Vagina (tissue), 2 donors: ENCODE measurements around the gene DNAH8. TPM values are rescaled to one million over a fixed set of nuclear protein-coding genes. Genes with fewer than 3 reads are reported as not detected.

Source experiments
- DNase-seq, 2 donors: peaks; one replicate each; pipeline ENCODE4 v3.0.0-alpha.2; 2017; ENCODE audit errors: extremely low spot score in 2 of 2
- H3K27ac ChIP-seq: fragments of 200-600 bp; sonication (generic); one replicate; pipeline ENCODE4 v1.5.1; 2019
- H3K27me3 ChIP-seq: fragments of 200-600 bp; sonication (generic); one replicate; pipeline ENCODE4 v1.5.1; 2019
- H3K36me3 ChIP-seq, 2 donors: fragments of 200-600 bp; sonication (generic); one replicate each; pipeline ENCODE4 v1.5.1; 2017 to 2019
- H3K4me1 ChIP-seq: fragments of 200-600 bp; sonication (generic); one replicate; pipeline ENCODE4 v1.5.1; 2019
- H3K4me3 ChIP-seq, 2 donors: fragments of 200-600 bp; sonication (generic); 1 replicate in 1 of 2; 2 replicates in 1 of 2; pipeline ENCODE4 v1.5.1; 2016 to 2019
- H3K9me3 ChIP-seq: fragments of 200-600 bp; sonication (generic); one replicate; pipeline ENCODE4 v1.5.1; 2019
- CTCF ChIP-seq, 3 experiments: fragments of 450-650 bp in 2 of 3; fragments of 200-600 bp in 1 of 3; sonication (generic) in 1 of 3; IDR thresholded peaks; one replicate each; pipeline ENCODE4 v1.5.1; 2017 to 2019; ENCODE audit warnings: antibody characterized with exemption in 3 of 3, mild to moderate bottlenecking in 2 of 3, moderate library complexity in 2 of 3
- POLR2A ChIP-seq, 2 donors: fragments of 450-650 bp; IDR thresholded peaks; one replicate each; pipeline ENCODE4 v1.6.1; 2017; ENCODE audit warnings: antibody characterized with exemption in 2 of 2, mild to moderate bottlenecking in 2 of 2, moderate library complexity in 2 of 2
- POLR2AphosphoS5 ChIP-seq, 2 donors: sonication (generic); formaldehyde crosslinking; IDR thresholded peaks; one replicate each; pipeline ENCODE4 v1.9.0; 2017; ENCODE audit warnings: antibody characterized with exemption in 2 of 2, mild to moderate bottlenecking in 2 of 2, low read depth in 1 of 2; ENCODE audit not compliant: insufficient read depth in 1 of 2
- intact Hi-C: fragments of 100-400 bp; cut with DNase I; formaldehyde crosslinking; loops from one replicate; pipeline ENCODE4 v1.15.1; 2023
- total RNA-seq: library from RNA; depleted of rRNA; stranded (reverse); fragments of >200 nt; gene quantifications from one replicate; pipeline ENCODE4 v1.2.3, GENCODE V29; 2016

The DNAH8 gene
- total RNA-seq, 1 donor from 2014 or later: not detected

DNA sequence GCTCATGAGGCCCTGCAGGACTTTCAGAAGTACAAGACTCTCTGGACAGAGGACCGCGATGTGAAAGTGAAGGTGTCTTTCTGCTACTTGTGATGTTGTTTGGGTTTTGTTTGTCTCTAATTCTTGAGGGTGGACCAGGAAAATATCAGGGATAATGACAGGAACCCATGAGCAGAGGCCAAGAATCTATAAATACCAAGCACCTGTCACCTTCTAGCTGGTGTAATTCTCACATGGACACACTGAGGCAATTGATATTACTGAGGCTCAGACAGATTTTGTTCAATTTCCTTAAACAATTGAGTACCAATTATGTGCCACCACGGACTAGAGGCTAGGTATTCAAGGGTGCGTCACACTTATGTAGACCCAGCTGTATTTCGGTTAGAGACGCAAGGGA is 107.9 kb downstream of the DNAH8 start:
- H3K9me3 ChIP-seq: no peaks in the 10 kb centered on the region
- TF ChIP-seq POLR2A (IDR thresholded peaks at IDR 0.05): no peak
- TF ChIP-seq POLR2AphosphoS5 (IDR thresholded peaks at IDR 0.05; ENCODE audit: insufficient read depth in 1 of 2, low read depth in 1 of 2): no peak
- TF ChIP-seq CTCF (IDR thresholded peaks at IDR 0.05): no peak
- H3K36me3 ChIP-seq: no peaks in the 10 kb centered on the region
- H3K27me3 ChIP-seq: no peaks in the 10 kb centered on the region
- no peaks in the 10 kb centered on the region for H3K4me1 ChIP-seq
- intact Hi-C loops: no loop called here
- no peak overlapping the region for H3K4me3 ChIP-seq
- H3K27ac ChIP-seq: no peak overlapping the region
- no peak for DNase-seq

- no peak for TF ChIP-seq CTCF (IDR thresholded peaks at IDR 0.05)
- TF ChIP-seq POLR2AphosphoS5 (IDR thresholded peaks at IDR 0.05; ENCODE audit: insufficient read depth in 1 of 2, low read depth in 1 of 2): no peak
- no peak for TF ChIP-seq POLR2A (IDR thresholded peaks at IDR 0.05)
- no peaks in the 10 kb centered on the region for H3K4me1 ChIP-seq
- H3K9me3 ChIP-seq: no peaks in the 10 kb centered on the region
- H3K27ac ChIP-seq: no peak overlapping the region
- H3K4me3 ChIP-seq: no peak overlapping the region
- no peak for DNase-seq
- H3K27me3 ChIP-seq: no peaks in the 10 kb centered on the region
- H3K36me3 ChIP-seq: no peaks in the 10 kb centered on the region
- intact Hi-C loops: no loop called here
Measured at GRCh38 chr6:38824243-38824894, 109.3 kb downstream of the DNAH8 start.

DNA sequence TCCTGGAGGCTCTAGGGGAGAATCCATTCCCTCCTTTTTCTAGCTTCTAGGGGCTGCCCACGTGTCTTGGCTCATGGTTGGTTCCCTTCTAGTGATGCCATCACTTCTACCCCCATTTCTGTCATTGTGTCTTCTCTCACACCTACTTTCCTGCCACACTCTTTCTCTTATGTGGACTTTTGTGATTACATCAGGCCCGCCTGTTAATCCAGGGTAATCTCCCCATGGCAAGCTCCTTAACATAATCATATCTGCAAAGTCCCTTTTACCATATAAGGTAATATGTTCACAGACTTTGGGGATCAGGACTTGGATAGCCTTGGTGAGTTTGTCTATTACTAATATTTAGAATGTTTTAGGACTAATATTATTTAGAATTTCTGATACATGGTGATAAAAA is 111.9 kb downstream of the DNAH8 start:
- Histone ChIP-seq H3K9me3 (no peaks in the 10 kb centered on the region), H3K4me1 (no peaks in the 10 kb centered on the region), H3K4me3 (no peak overlapping the region), H3K36me3 (no peaks in the 10 kb centered on the region), H3K27me3 (no peaks in the 10 kb centered on the region), H3K27ac (no peak overlapping the region)
- TF ChIP-seq POLR2A (IDR thresholded peaks at IDR 0.05): no peak
- TF ChIP-seq POLR2AphosphoS5 (IDR thresholded peaks at IDR 0.05; ENCODE audit: insufficient read depth in 1 of 2, low read depth in 1 of 2): no peak
- no peak for TF ChIP-seq CTCF (IDR thresholded peaks at IDR 0.05)
- no peak for DNase-seq
- intact Hi-C loops: no loop called here

- H3K36me3 ChIP-seq: no peaks in the 10 kb centered on the region
- H3K4me1 ChIP-seq: no peaks in the 10 kb centered on the region
- TF ChIP-seq POLR2A (IDR thresholded peaks at IDR 0.05) (no peak), CTCF (IDR thresholded peaks at IDR 0.05) (no peak), POLR2AphosphoS5 (IDR thresholded peaks at IDR 0.05; ENCODE audit: insufficient read depth in 1 of 2, low read depth in 1 of 2) (no peak)
- no peaks in the 10 kb centered on the region for H3K27me3 ChIP-seq
- H3K27ac ChIP-seq: no peak overlapping the region
- DNase-seq: no peak
- H3K9me3 ChIP-seq: no peaks in the 10 kb centered on the region
- H3K4me3 ChIP-seq: no peak overlapping the region
- intact Hi-C loops: no loop called here
Measured at GRCh38 chr6:38831865-38832264, 116.8 kb downstream of the DNAH8 start.

DNA sequence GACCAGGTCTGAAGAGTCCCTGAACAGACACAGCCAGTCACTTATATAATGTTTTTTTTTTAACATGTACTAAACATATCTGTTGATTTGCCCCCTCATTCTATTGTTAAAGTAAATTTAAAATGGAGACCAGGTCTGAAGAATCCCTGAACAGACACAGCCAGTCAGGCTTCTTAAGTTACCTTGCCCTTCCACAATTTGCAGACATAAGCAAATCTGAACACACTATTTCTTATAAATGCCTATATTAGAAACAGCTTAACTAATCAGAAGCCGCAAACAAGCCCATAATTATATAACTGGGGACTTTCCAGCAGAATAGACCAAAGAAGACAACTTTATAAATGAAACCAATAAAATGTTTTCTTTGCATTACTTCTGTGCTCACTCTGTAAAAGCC is 118.2 kb downstream of the DNAH8 start:
- no peaks in the 10 kb centered on the region for H3K36me3 ChIP-seq
- H3K27me3 ChIP-seq: no peaks in the 10 kb centered on the region
- no peak for DNase-seq
- H3K9me3 ChIP-seq: no peaks in the 10 kb centered on the region
- intact Hi-C loops: no loop called here
- H3K27ac ChIP-seq: no peak overlapping the region
- TF ChIP-seq CTCF (IDR thresholded peaks at IDR 0.05) (no peak), POLR2AphosphoS5 (IDR thresholded peaks at IDR 0.05; ENCODE audit: insufficient read depth in 1 of 2, low read depth in 1 of 2) (no peak), POLR2A (IDR thresholded peaks at IDR 0.05) (no peak)
- H3K4me1 ChIP-seq: no peaks in the 10 kb centered on the region
- no peak overlapping the region for H3K4me3 ChIP-seq
